ENCODE data around the gene SEC23IP. TPM values are rescaled to one million over a fixed set of nuclear protein-coding genes. Genes with fewer than 3 reads are reported as not detected.

Gene SEC23IP
- total RNA-seq, 2 experiments from 2014 or later: 49.0 to 55.2 TPM

DNA sequence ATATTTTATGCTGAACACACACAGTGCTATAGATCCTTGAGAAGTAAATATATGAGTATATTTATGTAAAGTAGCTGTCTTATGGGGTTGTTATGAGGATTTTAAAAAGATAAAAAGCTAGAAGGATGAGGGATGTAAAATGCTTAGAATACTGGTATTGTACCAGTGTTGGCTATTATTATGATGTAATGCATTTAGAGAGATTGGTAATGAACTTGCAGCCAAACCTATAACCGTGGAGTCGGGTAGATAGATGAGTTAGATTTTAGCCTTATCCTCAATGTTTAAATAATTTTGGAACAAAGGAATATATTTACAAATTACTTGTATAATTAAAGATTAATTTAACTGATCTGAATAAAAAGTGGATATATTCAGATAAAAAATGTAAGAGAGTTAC lies 99.3 kb downstream of the SEC23IP start:
- CTCF ChIA-PET: no interaction called here
- Mint-ChIP-seq H3K4me3 (no peak overlapping the region), H3K4me1 (ENCODE audit: low read depth) (no peaks in the 10 kb centered on the region), H3K36me3 (ENCODE audit: low read depth) (no peaks in the 10 kb centered on the region), H3K27ac (no peak overlapping the region), H3K9me3 (peaks cover 13% of the 10 kb centered on the region), H3K27me3 (ENCODE audit: low read depth) (peaks cover 5% of the 10 kb centered on the region)
- DNase-seq: no peak
- intact Hi-C loops (cut with micrococcal nuclease): no loop called here

Small RNAs within 50 kb of the gene (microRNA-seq; reads per million reads assigned to microRNA genes)
- not detected for gene MIR4682 (ENCODE audit: borderline microRNAs expressed, borderline replicate concordance)

Other genes starting within 250 kb of the SEC23IP start
- 10 to 100 TPM; 20.9 to 24.3 TPM for gene BAG3, start 241.3 kb upstream of the SEC23IP start, total RNA-seq
- 10 to 100 TPM; 10.5 to 10.9 TPM for gene INPP5F, start 166.7 kb upstream of the SEC23IP start, total RNA-seq
- 10 to 100 TPM; 76.9 to 77.7 TPM for gene MCMBP, start 19.9 kb upstream of the SEC23IP start, total RNA-seq